ENCODE results near the gene CRTC2. TPM values are rescaled to one million over a fixed set of nuclear protein-coding genes. Genes with fewer than 3 reads are reported as not detected.

Gene CRTC2
- total RNA-seq, 2 donors from 2014 or later, result 26.9 to 40.7 TPM

- intact Hi-C loops (cut with DNase I), result no loop called here
- Histone ChIP-seq H3K9me3 (no peaks in the 10 kb centered on the region), H3K27me3 (no peaks in the 10 kb centered on the region), H3K9ac (ENCODE audit: low read depth in 2 of 2, low read length in 2 of 2) (peak overlapping the region in 1 of 2 donors; percentile 98), H3K4me1 (peaks cover 8% of the 10 kb centered on the region), H3K27ac (peak overlapping the region; percentile 93), H3K36me3 (no peaks in the 10 kb centered on the region), H3K4me3 (peak overlapping the region; percentile 100)
- DNase-seq, result no peak
- no peak for TF ChIP-seq CTCF (IDR thresholded peaks at IDR 0.05)
Measured at GRCh38 chr1:153978274-153978909, 20.0 kb upstream of the CRTC2 start.

- Histone ChIP-seq H3K4me1 (peaks cover 8% of the 10 kb centered on the region), H3K9me3 (no peaks in the 10 kb centered on the region), H3K27ac (peak within 1 kb of the TSS; percentile 93), H3K36me3 (no peaks in the 10 kb centered on the region), H3K27me3 (no peaks in the 10 kb centered on the region), H3K4me3 (peak within 1 kb of the TSS; percentile 100), H3K9ac (ENCODE audit: low read depth in 2 of 2, low read length in 2 of 2) (peak within 1 kb of the TSS; percentile 98 to 99)
- no peak for TF ChIP-seq CTCF (IDR thresholded peaks at IDR 0.05)
- DNase-seq, result peak; percentile 94
- intact Hi-C loops (cut with DNase I), result no loop called here
Measured at GRCh38 chr1:153977250-153978240, 19.1 kb upstream of the CRTC2 start, which contains the start of gene JTB. JTB (minus strand) TSS chr1:153977674; CDS start chr1:153977252, 422 bp downstream.

- no peak for DNase-seq
- no peaks in the 10 kb centered on the region for H3K27me3 ChIP-seq
- intact Hi-C loops (cut with DNase I), result no loop called here
- H3K9ac ChIP-seq (ENCODE audit: low read depth in 2 of 2, low read length in 2 of 2), result peak overlapping the region; percentile 98 to 99
- peak overlapping the region; percentile 93 for H3K27ac ChIP-seq
- no peaks in the 10 kb centered on the region for H3K9me3 ChIP-seq
- peaks cover 8% of the 10 kb centered on the region for H3K4me1 ChIP-seq
- peak overlapping the region; percentile 100 for H3K4me3 ChIP-seq
- H3K36me3 ChIP-seq, result no peaks in the 10 kb centered on the region
- no peak for TF ChIP-seq CTCF (IDR thresholded peaks at IDR 0.05)
Measured at GRCh38 chr1:153976819-153977249, 18.4 kb upstream of the CRTC2 start.

- Histone ChIP-seq H3K27ac (no peak overlapping the region), H3K9ac (ENCODE audit: low read depth in 2 of 2, low read length in 2 of 2) (no peak overlapping the region), H3K9me3 (no peaks in the 10 kb centered on the region), H3K27me3 (no peaks in the 10 kb centered on the region), H3K4me3 (no peak overlapping the region), H3K4me1 (peaks cover 8% of the 10 kb centered on the region), H3K36me3 (no peaks in the 10 kb centered on the region)
- intact Hi-C loops (cut with DNase I), result no loop called here
- DNase-seq, result no peak
- TF ChIP-seq CTCF (IDR thresholded peaks at IDR 0.05), result no peak
Measured at GRCh38 chr1:153973525-153973924, 15.1 kb upstream of the CRTC2 start.

- Histone ChIP-seq H3K9ac (ENCODE audit: low read depth in 2 of 2, low read length in 2 of 2) (no peak overlapping the region), H3K27ac (no peak overlapping the region), H3K27me3 (no peaks in the 10 kb centered on the region), H3K36me3 (no peaks in the 10 kb centered on the region), H3K4me1 (peaks cover 8% of the 10 kb centered on the region), H3K9me3 (no peaks in the 10 kb centered on the region), H3K4me3 (no peak overlapping the region)
- TF ChIP-seq CTCF (IDR thresholded peaks at IDR 0.05), result no peak
- no peak for DNase-seq
- intact Hi-C loops (cut with DNase I), result no loop called here
Measured at GRCh38 chr1:153973071-153973470, 14.7 kb upstream of the CRTC2 start.

All from colonic mucosa (tissue), 4 donors.